ENCODE results near the gene ONECUT3.

DNA sequence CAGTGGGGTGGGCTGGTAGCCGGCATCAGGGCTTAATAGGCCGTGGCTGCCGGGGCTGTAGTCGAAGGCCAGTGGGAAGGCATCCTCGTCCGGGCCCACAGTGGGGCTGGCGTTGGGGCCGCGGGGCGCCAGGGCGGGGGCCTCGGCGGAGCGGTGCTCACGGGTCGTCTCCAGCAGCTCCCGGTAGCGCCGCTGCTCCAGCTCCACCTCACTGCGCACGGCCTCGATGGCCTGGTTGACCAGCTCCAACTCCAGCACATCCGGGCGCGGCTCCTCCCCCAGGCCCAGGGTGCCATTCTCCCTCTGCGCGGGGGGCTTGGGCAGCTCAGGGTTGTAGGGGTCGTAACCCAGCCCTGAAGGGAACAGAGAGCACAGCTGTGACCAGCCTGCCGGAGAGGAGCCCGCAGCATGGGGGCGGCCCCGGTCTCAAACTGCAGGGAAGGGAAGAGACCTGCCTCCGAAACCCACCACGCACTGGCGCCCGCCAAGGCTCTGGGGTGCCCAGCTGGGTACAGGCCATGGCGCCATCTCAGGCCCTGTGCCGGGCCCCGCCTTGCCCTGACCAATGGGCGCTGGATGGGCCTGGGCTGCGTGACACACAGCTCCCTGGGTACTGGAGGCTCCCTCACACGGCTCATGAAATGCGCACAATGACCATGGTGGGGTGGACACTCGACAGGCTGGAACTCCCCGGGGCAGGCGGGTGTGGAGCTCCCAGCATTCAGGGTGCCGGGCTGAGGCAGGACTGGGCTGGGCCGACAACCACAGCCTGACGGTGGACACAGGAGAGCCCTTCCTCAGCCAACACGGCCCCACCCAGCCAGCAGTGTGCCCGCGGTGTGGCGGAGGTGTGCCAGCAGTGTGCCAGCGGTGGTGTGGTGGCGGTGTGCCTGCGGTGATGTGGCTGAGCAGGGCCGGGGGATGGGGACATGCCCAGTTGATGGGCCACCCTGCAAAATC is 75.3 kb downstream of the ONECUT3 start:
- no peak for TF ChIP-seq CTCF (IDR thresholded peaks at IDR 0.05)
- TF ChIP-seq TP53 (CRISPR knock-in tag; IDR thresholded peaks at IDR 0.05) = no peak
- TF ChIP-seq ETV6 (CRISPR knock-in tag; IDR thresholded peaks at IDR 0.05) = no peak
- TF ChIP-seq ZNF317 (CRISPR knock-in tag; IDR thresholded peaks at IDR 0.05; ENCODE audit: borderline replicate concordance, low read depth) = no peak
- TF ChIP-seq, protein P1, sequence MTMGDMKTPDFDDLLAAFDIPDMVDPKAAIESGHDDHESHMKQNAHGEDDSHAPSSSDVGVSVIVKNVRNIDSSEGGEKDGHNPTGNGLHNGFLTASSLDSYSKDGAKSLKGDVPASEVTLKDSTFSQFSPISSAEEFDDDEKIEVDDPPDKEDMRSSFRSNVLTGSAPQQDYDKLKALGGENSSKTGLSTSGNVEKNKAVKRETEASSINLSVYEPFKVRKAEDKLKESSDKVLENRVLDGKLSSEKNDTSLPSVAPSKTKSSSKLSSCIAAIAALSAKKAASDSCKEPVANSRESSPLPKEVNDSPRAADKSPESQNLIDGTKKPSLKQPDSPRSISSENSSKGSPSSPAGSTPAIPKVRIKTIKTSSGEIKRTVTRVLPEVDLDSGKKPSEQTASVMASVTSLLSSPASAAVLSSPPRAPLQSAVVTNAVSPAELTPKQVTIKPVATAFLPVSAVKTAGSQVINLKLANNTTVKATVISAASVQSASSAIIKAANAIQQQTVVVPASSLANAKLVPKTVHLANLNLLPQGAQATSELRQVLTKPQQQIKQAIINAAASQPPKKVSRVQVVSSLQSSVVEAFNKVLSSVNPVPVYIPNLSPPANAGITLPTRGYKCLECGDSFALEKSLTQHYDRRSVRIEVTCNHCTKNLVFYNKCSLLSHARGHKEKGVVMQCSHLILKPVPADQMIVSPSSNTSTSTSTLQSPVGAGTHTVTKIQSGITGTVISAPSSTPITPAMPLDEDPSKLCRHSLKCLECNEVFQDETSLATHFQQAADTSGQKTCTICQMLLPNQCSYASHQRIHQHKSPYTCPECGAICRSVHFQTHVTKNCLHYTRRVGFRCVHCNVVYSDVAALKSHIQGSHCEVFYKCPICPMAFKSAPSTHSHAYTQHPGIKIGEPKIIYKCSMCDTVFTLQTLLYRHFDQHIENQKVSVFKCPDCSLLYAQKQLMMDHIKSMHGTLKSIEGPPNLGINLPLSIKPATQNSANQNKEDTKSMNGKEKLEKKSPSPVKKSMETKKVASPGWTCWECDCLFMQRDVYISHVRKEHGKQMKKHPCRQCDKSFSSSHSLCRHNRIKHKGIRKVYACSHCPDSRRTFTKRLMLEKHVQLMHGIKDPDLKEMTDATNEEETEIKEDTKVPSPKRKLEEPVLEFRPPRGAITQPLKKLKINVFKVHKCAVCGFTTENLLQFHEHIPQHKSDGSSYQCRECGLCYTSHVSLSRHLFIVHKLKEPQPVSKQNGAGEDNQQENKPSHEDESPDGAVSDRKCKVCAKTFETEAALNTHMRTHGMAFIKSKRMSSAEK (CRISPR knock-in tag; IDR thresholded peaks at IDR 0.05; ENCODE audit: borderline replicate concordance) = no peak

Data from WTC11 (cell line).